ENCODE measurements around the gene LLGL1.

- TF ChIP-seq, protein P1, sequence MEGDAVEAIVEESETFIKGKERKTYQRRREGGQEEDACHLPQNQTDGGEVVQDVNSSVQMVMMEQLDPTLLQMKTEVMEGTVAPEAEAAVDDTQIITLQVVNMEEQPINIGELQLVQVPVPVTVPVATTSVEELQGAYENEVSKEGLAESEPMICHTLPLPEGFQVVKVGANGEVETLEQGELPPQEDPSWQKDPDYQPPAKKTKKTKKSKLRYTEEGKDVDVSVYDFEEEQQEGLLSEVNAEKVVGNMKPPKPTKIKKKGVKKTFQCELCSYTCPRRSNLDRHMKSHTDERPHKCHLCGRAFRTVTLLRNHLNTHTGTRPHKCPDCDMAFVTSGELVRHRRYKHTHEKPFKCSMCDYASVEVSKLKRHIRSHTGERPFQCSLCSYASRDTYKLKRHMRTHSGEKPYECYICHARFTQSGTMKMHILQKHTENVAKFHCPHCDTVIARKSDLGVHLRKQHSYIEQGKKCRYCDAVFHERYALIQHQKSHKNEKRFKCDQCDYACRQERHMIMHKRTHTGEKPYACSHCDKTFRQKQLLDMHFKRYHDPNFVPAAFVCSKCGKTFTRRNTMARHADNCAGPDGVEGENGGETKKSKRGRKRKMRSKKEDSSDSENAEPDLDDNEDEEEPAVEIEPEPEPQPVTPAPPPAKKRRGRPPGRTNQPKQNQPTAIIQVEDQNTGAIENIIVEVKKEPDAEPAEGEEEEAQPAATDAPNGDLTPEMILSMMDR (conservative IDR thresholded peaks at IDR 0.05; ENCODE audit: low read depth, low read length), result no peak
- no peak for TF ChIP-seq EZH2 (IDR thresholded peaks at IDR 0.05; ENCODE audit: borderline replicate concordance, low read depth, low read length, poor library complexity, severe bottlenecking)
These were observed 42.7 kb downstream of the LLGL1 start for GRCh38 chr17:18267927-18268711.
